Breast epithelium (tissue), 4 donors: Measurements from ENCODE around the gene AP1AR. TPM values are rescaled to one million over a fixed set of nuclear protein-coding genes. Genes with fewer than 3 reads are reported as not detected.

ENCODE experiments used
- DNase-seq, 2 donors: peaks; one replicate each; pipeline ENCODE4 v3.0.0-alpha.2; 2019; ENCODE audit warnings: low spot score in 2 of 2
- H3K27ac ChIP-seq, 2 donors: fragments of 200-600 bp; sonication (generic) in 1 of 2; one replicate each; pipeline ENCODE4 v1.5.1; 2016 to 2019; ENCODE audit warnings: mild to moderate bottlenecking in 1 of 2
- H3K27me3 ChIP-seq, 2 donors: fragments of 200-600 bp; sonication (generic) in 1 of 2; one replicate each; pipeline versions ENCODE4 v1.5.1 to v1.6.0; 2017 to 2019; ENCODE audit warnings: control low read depth in 1 of 2, mild to moderate bottlenecking in 1 of 2
- H3K36me3 ChIP-seq: fragments of 200-600 bp; one replicate; pipeline ENCODE4 v1.5.1; 2019
- H3K4me1 ChIP-seq, 2 donors: fragments of 200-600 bp; sonication (generic); one replicate each; pipeline ENCODE4 v1.5.1; 2016 to 2019; ENCODE audit warnings: control low read depth in 1 of 2
- H3K4me3 ChIP-seq, 3 donors: fragments of 200-600 bp; sonication (generic); 1 replicate in 2 of 3; 2 replicates in 1 of 3; pipeline ENCODE4 v1.5.1; 2016 to 2019; ENCODE audit warnings: mild to moderate bottlenecking in 3 of 3, moderate library complexity in 2 of 3
- H3K9me3 ChIP-seq, 2 donors: fragments of 200-600 bp; sonication (generic) in 1 of 2; one replicate each; pipeline ENCODE4 v1.5.1; 2016 to 2019; ENCODE audit warnings: control low read depth in 1 of 2
- CTCF ChIP-seq, 3 donors: fragments of 450-650 bp; IDR thresholded peaks; one replicate each; pipeline ENCODE4 v1.5.1; 2016 to 2017; ENCODE audit warnings: antibody characterized with exemption in 3 of 3, mild to moderate bottlenecking in 3 of 3, moderate library complexity in 3 of 3
- POLR2A ChIP-seq: fragments of 450-650 bp; IDR thresholded peaks from one replicate; pipeline ENCODE4 v1.6.1; 2016; ENCODE audit warnings: antibody characterized with exemption, mild to moderate bottlenecking, moderate library complexity
- POLR2AphosphoS5 ChIP-seq, 3 donors: sonication (generic); formaldehyde crosslinking; IDR thresholded peaks; one replicate each; pipeline ENCODE4 v1.6.1; 2017; ENCODE audit warnings: antibody characterized with exemption in 3 of 3
- intact Hi-C: fragments of 100-400 bp; cut with DNase I; formaldehyde crosslinking; loops from one replicate; pipeline ENCODE4 v1.15.1; 2023; ENCODE audit warnings: low total_unique reads
- total RNA-seq, 3 donors: library from RNA; depleted of rRNA; stranded (reverse); fragments of >200 nt; gene quantifications; one replicate each; pipeline ENCODE4 v1.1.0, GENCODE V29; 2016

AP1AR gene
- total RNA-seq, 3 donors from 2014 or later = 20.2 to 36.1 (median 23.6) TPM

- TF ChIP-seq CTCF (IDR thresholded peaks at IDR 0.05) (peak in 2 of 3 donors; percentile 27), POLR2A (no peak)
- Histone ChIP-seq H3K4me1 (no peaks in the 10 kb centered on the region), H3K4me3 (no peak overlapping the region), H3K27me3 (no peaks in the 10 kb centered on the region), H3K27ac (no peak overlapping the region), H3K9me3 (no peaks in the 10 kb centered on the region), H3K36me3 (no peaks in the 10 kb centered on the region)
- no peak for DNase-seq
- intact Hi-C loops = no loop called here
These were observed 35.2 kb downstream of the AP1AR start for GRCh38 chr4:112266823-112267222.

- DNase-seq = no peak
- Histone ChIP-seq H3K4me1 (no peaks in the 10 kb centered on the region), H3K36me3 (no peaks in the 10 kb centered on the region), H3K27ac (no peak overlapping the region), H3K27me3 (no peaks in the 10 kb centered on the region), H3K9me3 (no peaks in the 10 kb centered on the region), H3K4me3 (no peak overlapping the region)
- intact Hi-C loops = no loop called here
- TF ChIP-seq POLR2AphosphoS5 (IDR thresholded peaks at IDR 0.05) (no peak), POLR2A (no peak), CTCF (IDR thresholded peaks at IDR 0.05) (no peak)
These were observed 38.5 kb downstream of the AP1AR start for GRCh38 chr4:112270051-112270450.

- DNase-seq = no peak
- Histone ChIP-seq H3K4me1 (no peaks in the 10 kb centered on the region), H3K4me3 (no peak overlapping the region), H3K27me3 (no peaks in the 10 kb centered on the region), H3K9me3 (no peaks in the 10 kb centered on the region), H3K27ac (no peak overlapping the region), H3K36me3 (no peaks in the 10 kb centered on the region)
- intact Hi-C loops = no loop called here
- no peak for TF ChIP-seq CTCF (IDR thresholded peaks at IDR 0.05)
- no peak for TF ChIP-seq POLR2AphosphoS5 (IDR thresholded peaks at IDR 0.05)
- TF ChIP-seq POLR2A = no peak
These were observed 39.2 kb downstream of the AP1AR start for GRCh38 chr4:112270640-112271421.

- H3K4me1 ChIP-seq = no peaks in the 10 kb centered on the region
- no peak overlapping the region for H3K27ac ChIP-seq
- TF ChIP-seq CTCF (IDR thresholded peaks at IDR 0.05) = no peak
- no peak for TF ChIP-seq POLR2AphosphoS5 (IDR thresholded peaks at IDR 0.05)
- TF ChIP-seq POLR2A = no peak
- intact Hi-C loops = no loop called here
- no peaks in the 10 kb centered on the region for H3K9me3 ChIP-seq
- DNase-seq = no peak
- H3K4me3 ChIP-seq = no peak overlapping the region
- no peaks in the 10 kb centered on the region for H3K27me3 ChIP-seq
- no peaks in the 10 kb centered on the region for H3K36me3 ChIP-seq
These were observed 40.7 kb downstream of the AP1AR start for GRCh38 chr4:112272292-112272691.

GRCh38 chr4:112274959-112275358, 43.4 kb downstream of the AP1AR start:
- intact Hi-C loops = no loop called here
- no peaks in the 10 kb centered on the region for H3K27me3 ChIP-seq
- H3K36me3 ChIP-seq = no peaks in the 10 kb centered on the region
- no peak overlapping the region for H3K27ac ChIP-seq
- H3K4me3 ChIP-seq = no peak overlapping the region
- DNase-seq = no peak
- TF ChIP-seq POLR2A = no peak
- no peak for TF ChIP-seq CTCF (IDR thresholded peaks at IDR 0.05)
- TF ChIP-seq POLR2AphosphoS5 (IDR thresholded peaks at IDR 0.05) = no peak
- H3K4me1 ChIP-seq = peaks cover 0 to 10% of the 10 kb centered on the region in 2 donors
- H3K9me3 ChIP-seq = no peaks in the 10 kb centered on the region
